Peyer's patch (tissue), 4 donors: ENCODE results near the gene P2RY14. TPM values are rescaled to one million over a fixed set of nuclear protein-coding genes. Genes with fewer than 3 reads are reported as not detected.

Experiments
- DNase-seq, 3 donors: peaks; one replicate each; pipeline ENCODE4 v3.0.0-alpha.2; 2017 to 2019
- H3K27ac ChIP-seq, 4 donors: fragments of 200-600 bp; sonication (generic); one replicate each; pipeline ENCODE4 v1.5.1; 2016 to 2019
- H3K27me3 ChIP-seq, 2 donors: fragments of 200-600 bp; sonication (generic); one replicate each; pipeline ENCODE4 v1.5.1; 2019
- H3K36me3 ChIP-seq, 3 donors: fragments of 200-600 bp; sonication (generic); one replicate each; pipeline ENCODE4 v1.5.1; 2016 to 2019
- H3K4me1 ChIP-seq, 4 donors: fragments of 200-600 bp; sonication (generic); one replicate each; pipeline ENCODE4 v1.5.1; 2016 to 2019
- H3K4me3 ChIP-seq, 4 donors: fragments of 200-600 bp; sonication (generic); 1 replicate in 3 of 4; 2 replicates in 1 of 4; pipeline ENCODE4 v1.5.1; 2016 to 2019; ENCODE audit warnings: mild to moderate bottlenecking in 1 of 4
- H3K9me3 ChIP-seq, 4 donors: fragments of 200-600 bp; sonication (generic); one replicate each; pipeline ENCODE4 v1.5.1; 2016 to 2019; ENCODE audit warnings: mild to moderate bottlenecking in 1 of 4
- CTCF ChIP-seq, 6 experiments: fragments of 450-650 bp in 4 of 6; fragments of 200-600 bp in 2 of 6; sonication (generic) in 1 of 6; IDR thresholded peaks; one replicate each; pipeline ENCODE4 v1.5.1; 2017 to 2019; ENCODE audit warnings: antibody characterized with exemption in 6 of 6, mild to moderate bottlenecking in 3 of 6, moderate library complexity in 1 of 6
- POLR2A ChIP-seq, 2 donors: fragments of 450-650 bp; IDR thresholded peaks; one replicate each; pipeline ENCODE4 v1.5.1; 2017; ENCODE audit warnings: antibody characterized with exemption in 2 of 2, mild to moderate bottlenecking in 2 of 2, moderate library complexity in 2 of 2
- total RNA-seq, 4 donors: library from RNA; depleted of rRNA; stranded (reverse); fragments of >200 nt; gene quantifications; one replicate each; pipeline ENCODE4 v1.1.0, GENCODE V29; 2016

Gene P2RY14
- total RNA-seq, 4 donors from 2014 or later = 1.2 to 3.6 (median 2.0) TPM

- H3K27ac ChIP-seq = no peak overlapping the region
- DNase-seq = no peak
- no peaks in the 10 kb centered on the region for H3K36me3 ChIP-seq
- H3K4me1 ChIP-seq = no peaks in the 10 kb centered on the region
- H3K27me3 ChIP-seq = no peaks in the 10 kb centered on the region
- no peak overlapping the region for H3K4me3 ChIP-seq
- TF ChIP-seq POLR2A (IDR thresholded peaks at IDR 0.05) (no peak), CTCF (IDR thresholded peaks at IDR 0.05) (no peak)
- no peaks in the 10 kb centered on the region for H3K9me3 ChIP-seq
Measured at GRCh38 chr3:151319628-151320027, 41.3 kb upstream of the P2RY14 start.

- TF ChIP-seq POLR2A (IDR thresholded peaks at IDR 0.05) (no peak), CTCF (IDR thresholded peaks at IDR 0.05) (no peak)
Measured at GRCh38 chr3:151318991-151319390, 40.6 kb upstream of the P2RY14 start.

GRCh38 chr3:151318313-151318712 is 40.0 kb upstream of the P2RY14 start:
- no peaks in the 10 kb centered on the region for H3K27me3 ChIP-seq

More at GRCh38 chr3:151318991-151319390, 40.6 kb upstream of the P2RY14 start:
- Histone ChIP-seq H3K36me3 (no peaks in the 10 kb centered on the region), H3K4me1 (no peaks in the 10 kb centered on the region), H3K27ac (no peak overlapping the region), H3K27me3 (no peaks in the 10 kb centered on the region), H3K4me3 (no peak overlapping the region), H3K9me3 (no peaks in the 10 kb centered on the region)
- DNase-seq = no peak

GRCh38 chr3:151316267-151316991 is 38.1 kb upstream of the P2RY14 start, which contains the start of gene GPR87:
Gene GPR87 (minus strand): TSS chr3:151316820. CDS start chr3:151300100, 16,720 bp downstream.
- no peaks in the 10 kb centered on the region for H3K27me3 ChIP-seq
- H3K4me3 ChIP-seq = no peak within 1 kb of the TSS
- no peaks in the 10 kb centered on the region for H3K9me3 ChIP-seq
- H3K27ac ChIP-seq = no peak within 1 kb of the TSS
- TF ChIP-seq POLR2A (IDR thresholded peaks at IDR 0.05) (no peak), CTCF (IDR thresholded peaks at IDR 0.05) (no peak)
- no peak for DNase-seq
- no peaks in the 10 kb centered on the region for H3K4me1 ChIP-seq
- no peaks in the 10 kb centered on the region for H3K36me3 ChIP-seq

More at GRCh38 chr3:151318313-151318712, 40.0 kb upstream of the P2RY14 start:
- no peak for DNase-seq
- TF ChIP-seq CTCF (IDR thresholded peaks at IDR 0.05) (no peak), POLR2A (IDR thresholded peaks at IDR 0.05) (no peak)
- no peaks in the 10 kb centered on the region for H3K36me3 ChIP-seq
- H3K9me3 ChIP-seq = no peaks in the 10 kb centered on the region
- H3K4me1 ChIP-seq = no peaks in the 10 kb centered on the region
- no peak overlapping the region for H3K4me3 ChIP-seq
- no peak overlapping the region for H3K27ac ChIP-seq

GRCh38 chr3:151315846-151316245 is 37.5 kb upstream of the P2RY14 start:
- Histone ChIP-seq H3K4me1 (no peaks in the 10 kb centered on the region), H3K36me3 (no peaks in the 10 kb centered on the region), H3K9me3 (no peaks in the 10 kb centered on the region), H3K27me3 (no peaks in the 10 kb centered on the region), H3K27ac (no peak overlapping the region), H3K4me3 (no peak overlapping the region)
- DNase-seq = no peak
- TF ChIP-seq POLR2A (IDR thresholded peaks at IDR 0.05) (no peak), CTCF (IDR thresholded peaks at IDR 0.05) (no peak)
